Neutrophil (primary cell): ENCODE measurements around the gene ANKRD49.
"Not testable (repeated sequence)": the region's sequence is repeated elsewhere in the genome, so short reads cannot be mapped to it uniquely, and the experiment has no call there.

Experiments used
- H3K27ac ChIP-seq: fragments of 200-600 bp; sonication (generic); 2 replicates; pipeline ENCODE4 v1.5.1; 2016; ENCODE audit warnings: mild to moderate bottlenecking, moderate library complexity
- H3K27me3 ChIP-seq: fragments of 200-600 bp; sonication (generic); 2 replicates; pipeline ENCODE4 v1.6.0; 2016; ENCODE audit warnings: mild to moderate bottlenecking
- H3K36me3 ChIP-seq: fragments of 200-600 bp; sonication (generic); 2 replicates; pipeline ENCODE4 v1.5.1; 2017
- H3K4me1 ChIP-seq, 2 experiments: fragments of 200-600 bp in 1 of 2; sonication (generic) in 1 of 2; 1 replicate in 1 of 2; 2 replicates in 1 of 2; pipeline versions ENCODE4 v1.5.1 to v1.6.1; 2013 to 2016; ENCODE audit warnings: low read depth in 1 of 2, low read length in 1 of 2, mild to moderate bottlenecking in 1 of 2, moderate library complexity in 1 of 2; ENCODE audit not compliant: control insufficient read depth in 1 of 2, insufficient read depth in 1 of 2
- H3K4me3 ChIP-seq, 2 experiments: fragments of 200-600 bp in 1 of 2; sonication (generic) in 1 of 2; 1 replicate in 1 of 2; 2 replicates in 1 of 2; pipeline ENCODE4 v1.5.1; 2013 to 2016; ENCODE audit warnings: low read depth in 1 of 2, low read length in 1 of 2, mild to moderate bottlenecking in 1 of 2, moderate library complexity in 1 of 2
- H3K9me3 ChIP-seq: fragments of 200-600 bp; sonication (generic); 2 replicates; pipeline ENCODE4 v1.5.1; 2016
- CTCF ChIP-seq: fragments of 200-600 bp; sonication (generic); IDR thresholded peaks from 2 replicates; pipeline ENCODE4 v1.5.1; 2016; ENCODE audit warnings: antibody characterized with exemption

ANKRD49 gene

DNA sequence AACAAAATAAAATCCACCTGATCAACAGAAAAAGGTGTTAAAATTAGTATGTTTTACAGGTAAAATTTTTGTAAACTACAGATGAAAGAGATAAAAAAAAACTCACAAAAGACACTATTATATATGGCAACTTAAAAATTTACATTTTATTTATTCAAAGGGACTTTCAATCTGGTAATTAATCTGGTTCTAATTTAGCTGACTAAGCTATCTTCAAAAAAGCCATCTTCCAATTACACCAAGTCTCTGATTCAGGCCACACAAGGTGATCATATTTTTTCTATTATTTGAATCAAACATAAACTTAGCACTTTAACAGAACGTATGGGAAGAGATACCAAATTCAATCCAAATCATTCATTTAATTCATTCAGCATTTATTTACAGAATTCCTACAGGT lies 7.7 kb upstream of the ANKRD49 start:
- Histone ChIP-seq H3K27ac (no peak overlapping the region), H3K4me1 (no peaks in the 10 kb centered on the region), H3K36me3 (peaks cover 46% of the 10 kb centered on the region), H3K27me3 (no peaks in the 10 kb centered on the region), H3K9me3 (no peaks in the 10 kb centered on the region), H3K4me3 (no peak overlapping the region)
- TF ChIP-seq CTCF: no peak

- no peaks in the 10 kb centered on the region for H3K27me3 ChIP-seq
- H3K4me3 ChIP-seq: peak overlapping the region; percentile 88 to 93
- peaks cover 37% of the 10 kb centered on the region for H3K36me3 ChIP-seq
- no peaks in the 10 kb centered on the region for H3K9me3 ChIP-seq
- H3K27ac ChIP-seq: peak overlapping the region; percentile 84
- no peak for TF ChIP-seq CTCF
- peaks cover 21% of the 10 kb centered on the region in 2 experiments for H3K4me1 ChIP-seq
These were observed 419 bp downstream of the ANKRD49 start for GRCh38 chr11:94494126-94494680.

DNA sequence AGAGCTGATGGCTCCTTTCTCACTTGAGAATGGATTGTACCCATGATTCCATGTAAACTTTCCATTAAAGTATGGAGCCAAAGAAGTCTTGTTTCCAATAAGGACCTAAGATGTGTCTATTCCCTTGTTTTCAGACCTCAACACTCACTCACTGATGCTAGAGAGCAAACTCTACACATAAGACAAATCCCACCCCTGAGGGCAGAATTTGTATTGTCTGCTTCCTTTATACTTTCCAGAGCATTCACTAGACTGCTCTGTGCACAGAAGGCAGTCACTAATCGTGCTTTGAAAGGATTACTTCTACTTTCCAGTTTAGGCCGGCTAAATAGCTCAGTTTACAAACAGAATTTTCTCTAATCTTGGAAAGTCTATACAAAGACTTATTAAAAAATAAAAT lies 6.4 kb downstream of the ANKRD49 start:
- H3K27me3 ChIP-seq: no peaks in the 10 kb centered on the region
- no peak overlapping the region for H3K27ac ChIP-seq
- no peak for TF ChIP-seq CTCF
- H3K4me3 ChIP-seq: no peak overlapping the region
- H3K36me3 ChIP-seq: peaks cover 50% of the 10 kb centered on the region
- H3K9me3 ChIP-seq: no peaks in the 10 kb centered on the region
- peaks cover 0 to under 1% of the 10 kb centered on the region in 2 experiments for H3K4me1 ChIP-seq

- H3K27me3 ChIP-seq: no peaks in the 10 kb centered on the region
- no peak overlapping the region for H3K4me3 ChIP-seq
- no peaks in the 10 kb centered on the region for H3K4me1 ChIP-seq
- no peaks in the 10 kb centered on the region for H3K9me3 ChIP-seq
- no peak for TF ChIP-seq CTCF
- H3K27ac ChIP-seq: no peak overlapping the region
- H3K36me3 ChIP-seq: peaks cover 48% of the 10 kb centered on the region
These were observed 7.7 kb downstream of the ANKRD49 start for GRCh38 chr11:94501522-94501921.

DNA sequence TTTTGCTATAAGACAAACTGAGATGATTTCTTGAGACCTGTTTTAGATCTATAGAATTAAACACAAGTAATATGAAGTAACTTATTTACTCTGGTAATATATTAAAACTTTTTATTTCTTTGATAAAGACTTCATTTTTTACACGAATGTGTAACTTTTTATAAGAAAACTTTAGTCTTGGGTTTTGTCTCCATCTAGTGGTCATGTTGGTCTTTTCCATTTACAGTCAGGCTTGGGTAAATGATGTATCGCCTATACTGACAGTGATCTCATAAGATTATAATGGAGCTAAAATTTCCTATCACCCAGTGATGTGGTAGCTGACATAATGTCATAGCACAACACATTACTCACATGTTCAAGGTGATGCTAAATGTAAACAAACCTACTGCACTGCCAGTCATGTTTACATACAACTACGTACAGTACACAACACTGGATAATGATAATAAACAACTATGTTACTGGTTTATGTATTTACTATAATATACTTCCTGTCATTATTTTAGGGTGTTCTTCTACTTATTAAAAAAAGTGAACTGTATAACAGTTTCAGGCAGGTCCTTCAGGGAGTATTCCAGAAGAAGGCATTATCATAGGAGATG lies 11.0 kb downstream of the ANKRD49 start:
- Histone ChIP-seq H3K4me3 (no peak overlapping the region), H3K27ac (no peak overlapping the region), H3K36me3 (peaks cover 17% of the 10 kb centered on the region), H3K27me3 (no peaks in the 10 kb centered on the region), H3K4me1 (no peaks in the 10 kb centered on the region), H3K9me3 (no peaks in the 10 kb centered on the region)
- peak; percentile 68 for TF ChIP-seq CTCF

- not testable (repeated sequence) for H3K9me3 ChIP-seq, H3K27ac ChIP-seq, H3K4me1 ChIP-seq, H3K4me3 ChIP-seq, H3K27me3 ChIP-seq, H3K36me3 ChIP-seq
These were observed 12.7 kb downstream of the ANKRD49 start for GRCh38 chr11:94506513-94506912.
